OCI-LY7 (cell line): ENCODE measurements around the gene ZBTB20. TPM values are rescaled to one million over a fixed set of nuclear protein-coding genes. Genes with fewer than 3 reads are reported as not detected.

Experiments
- BruUV-seq: library from RNA; stranded (reverse); fragments of 400-500 nt; replicated peaks from 2 replicates; lab custom pipeline; 2021; lab: Mats Ljungman, UMichigan
- CTCF ChIA-PET: fragments of 300-600 bp; sonication (Branson Sonifier 250); formaldehyde crosslinking; loops from one replicate; lab custom pipeline; 2022; ENCODE audit warnings: antibody characterized with exemption; ENCODE audit not compliant: unreplicated experiment; lab: Charles Lee
- POLR2A ChIA-PET: fragments of 300-600 bp; sonication (Branson Sonifier 250); formaldehyde crosslinking; loops from one replicate; lab custom pipeline; 2022; ENCODE audit warnings: antibody characterized with exemption; lab: Charles Lee
- DNase-seq: peaks from one replicate; pipeline ENCODE4 v3.0.0-alpha.2; 2015; ENCODE audit warnings: low spot score
- H2AFZ ChIP-seq: fragments of 200-600 bp; sonication (generic), shearing (Covaris generic); 2 replicates; pipeline ENCODE4 v1.6.1; 2014; ENCODE audit warnings: mild to moderate bottlenecking, antibody characterized with exemption, low read length, moderate library complexity
- H3K27ac ChIP-seq: fragments of 200-600 bp; sonication (generic); 2 replicates; pipeline ENCODE4 v1.5.1; 2014; ENCODE audit warnings: mixed run types, low read depth, mild to moderate bottlenecking, moderate library complexity, low read length, inconsistent platforms; ENCODE audit not compliant: poor library complexity, severe bottlenecking
- H3K36me3 ChIP-seq: fragments of 200-600 bp; sonication (generic); 2 replicates; pipeline ENCODE4 v1.6.1; 2014; ENCODE audit warnings: mild to moderate bottlenecking, antibody characterized with exemption, low read length, moderate library complexity, mixed read lengths; ENCODE audit not compliant: insufficient read depth
- H3K4me1 ChIP-seq: fragments of 200-600 bp; sonication (generic); 2 replicates; pipeline ENCODE4 v1.5.1; 2014; ENCODE audit warnings: mild to moderate bottlenecking, low read length; ENCODE audit not compliant: insufficient read depth, poor library complexity, severe bottlenecking
- H3K4me2 ChIP-seq: fragments of 200-600 bp; sonication (generic); 2 replicates; pipeline ENCODE4 v1.6.1; 2014; ENCODE audit warnings: mild to moderate bottlenecking, low read length
- H3K4me3 ChIP-seq: fragments of 200-600 bp; sonication (generic); 2 replicates; pipeline ENCODE4 v1.5.1; 2014; ENCODE audit warnings: mild to moderate bottlenecking, low read depth, low read length; ENCODE audit not compliant: poor library complexity, severe bottlenecking
- H3K79me2 ChIP-seq: fragments of 200-600 bp; sonication (generic); 2 replicates; pipeline ENCODE4 v1.6.1; 2016; ENCODE audit warnings: low read depth, mild to moderate bottlenecking, low read length, moderate library complexity, mixed read lengths; ENCODE audit not compliant: insufficient read depth
- H3K9me2 ChIP-seq: fragments of 200-600 bp; sonication (generic); 2 replicates; pipeline ENCODE4 v1.6.1; 2016; ENCODE audit warnings: mild to moderate bottlenecking, low read length, mixed read lengths; ENCODE audit not compliant: insufficient read depth
- H3K9me3 ChIP-seq: fragments of 200-600 bp; sonication (generic); 2 replicates; pipeline ENCODE4 v1.6.1; 2014; ENCODE audit warnings: mild to moderate bottlenecking, mixed run types, low read length, mixed read lengths
- H4K20me1 ChIP-seq: fragments of 200-600 bp; sonication (generic); 2 replicates; pipeline ENCODE4 v1.6.1; 2014; ENCODE audit warnings: mild to moderate bottlenecking, antibody characterized with exemption, low read length, moderate library complexity, mixed read lengths; ENCODE audit not compliant: insufficient read depth
- CTCF ChIP-seq: fragments of 200-600 bp; sonication (generic); conservative IDR thresholded peaks from 2 replicates; pipeline ENCODE4 v1.5.1; 2014; ENCODE audit warnings: mild to moderate bottlenecking, antibody characterized with exemption, low read length, moderate library complexity, mixed read lengths
- EZH2phosphoT487 ChIP-seq: fragments of 200-600 bp; sonication (generic); IDR thresholded peaks from 2 replicates; pipeline ENCODE4 v1.6.1; 2018; ENCODE audit warnings: low read depth, borderline replicate concordance, mild to moderate bottlenecking, mixed run types, antibody characterized with exemption, low read length, moderate library complexity, mixed read lengths
- intact Hi-C: fragments of 100-400 bp; cut with micrococcal nuclease; formaldehyde crosslinking; loops from one replicate; pipeline ENCODE4 v1.10.0; 2022; ENCODE audit not compliant: unreplicated experiment
- total RNA-seq, 2 experiments: library from RNA; depleted of rRNA in 1 of 2; stranded (reverse); fragments of >200 nt in 1 of 2; shearing (Covaris generic) in 1 of 2; gene quantifications; 2 replicates each; pipeline ENCODE4 v1.2.3, GENCODE V29; 2014 to 2022

ZBTB20 gene
- total RNA-seq, 2 experiments from 2014 or later, result 5.5 to 11.8 TPM

GRCh38 chr3:114525278-114525677, 621.8 kb downstream of the ZBTB20 start:
- Histone ChIP-seq H3K36me3 (no peaks in the 10 kb centered on the region), H2AFZ (no peak overlapping the region), H3K27ac (no peak overlapping the region), H4K20me1 (no peaks in the 10 kb centered on the region; the same call in 1 of the 2 replicates), H3K9me2 (no peaks in the 10 kb centered on the region), H3K9me3 (no peaks in the 10 kb centered on the region), H3K4me1 (no peaks in the 10 kb centered on the region), H3K4me3 (no peak overlapping the region), H3K79me2 (no peaks in the 10 kb centered on the region), H3K4me2 (no peak overlapping the region)
- intact Hi-C loops, result loop anchor here (10.0 kb wide), 1 partner anchor 140 kb away; no protein-coding TSS in a partner anchor
- POLR2A ChIA-PET, result no interaction called here
- TF ChIP-seq EZH2phosphoT487 (no peak), CTCF (no peak)
- DNase-seq, result no peak
- no TSS peak for BruUV-seq
- CTCF ChIA-PET, result interaction anchor here (0.6 to 1.6 kb wide), 2 partner anchors 16 to 73 kb away, joined by 3 read pairs; no protein-coding TSS in a partner anchor

GRCh38 chr3:114519415-114519814, 627.7 kb downstream of the ZBTB20 start:
- Histone ChIP-seq H3K4me2 (no peak overlapping the region), H3K79me2 (no peaks in the 10 kb centered on the region), H2AFZ (no peak overlapping the region), H4K20me1 (no peaks in the 10 kb centered on the region; the same call in 1 of the 2 replicates), H3K4me3 (no peak overlapping the region), H3K9me2 (no peaks in the 10 kb centered on the region), H3K4me1 (no peaks in the 10 kb centered on the region), H3K27ac (no peak overlapping the region), H3K36me3 (no peaks in the 10 kb centered on the region), H3K9me3 (no peaks in the 10 kb centered on the region)
- intact Hi-C loops, result no loop called here
- ChIA-PET CTCF (no interaction called here), POLR2A (no interaction called here)
- no peak for DNase-seq
- TF ChIP-seq EZH2phosphoT487, result no peak
- no peak for TF ChIP-seq CTCF
- no TSS peak for BruUV-seq

- no peaks in the 10 kb centered on the region for H3K36me3 ChIP-seq
- TF ChIP-seq EZH2phosphoT487 (no peak), CTCF (no peak)
- no peak for DNase-seq
- H4K20me1 ChIP-seq, result no peaks in the 10 kb centered on the region; the same call in 1 of the 2 replicates
- H3K4me2 ChIP-seq, result no peak overlapping the region
- ChIA-PET CTCF (no interaction called here), POLR2A (interaction anchor here (0.5 kb wide), 1 partner anchor 12 kb away, joined by 3 read pairs; no protein-coding TSS in a partner anchor)
- no peaks in the 10 kb centered on the region for H3K9me3 ChIP-seq
- H3K9me2 ChIP-seq, result no peaks in the 10 kb centered on the region
- no TSS peak for BruUV-seq
- intact Hi-C loops, result no loop called here
- no peaks in the 10 kb centered on the region for H3K4me1 ChIP-seq
- no peak overlapping the region for H3K27ac ChIP-seq
- no peaks in the 10 kb centered on the region for H3K79me2 ChIP-seq
- no peak overlapping the region for H3K4me3 ChIP-seq
- no peak overlapping the region for H2AFZ ChIP-seq
These were observed 628.8 kb downstream of the ZBTB20 start for GRCh38 chr3:114518206-114518808.
